CD4-positive, alpha-beta memory T cell (primary cell): ENCODE measurements around the gene HSD17B3. TPM values are rescaled to one million over a fixed set of nuclear protein-coding genes. Genes with fewer than 3 reads are reported as not detected.
A peak's percentile ranks its signal among the peaks of the same experiment; 100 is the strongest.

Experiments used
- CTCF ChIA-PET: fragments of 350-600 bp; sonication (Branson Sonifier 250); formaldehyde crosslinking; loops from one replicate; lab custom pipeline; 2021; ENCODE audit warnings: inconsistent platforms; ENCODE audit not compliant: partially characterized antibody; lab: Charles Lee
- POLR2A ChIA-PET: fragments of 350-600 bp; sonication (Branson Sonifier 250); formaldehyde crosslinking; loops from one replicate; lab custom pipeline; 2021; ENCODE audit not compliant: partially characterized antibody; lab: Charles Lee
- DNase-seq, 5 donors: peaks; one replicate each; pipeline versions ENCODE4 v3.0.0 to v3.0.0-alpha.2; 2020 to 2022; ENCODE audit warnings: mixed read lengths in 1 of 5
- H3K27ac ChIP-seq: one replicate; pipeline ENCODE4 v1.7.0; 2013; ENCODE audit warnings: low read depth, low read length
- H3K27me3 ChIP-seq: 2 replicates; pipeline ENCODE4 v1.7.0; 2013; ENCODE audit warnings: mild to moderate bottlenecking, low read length, moderate library complexity; ENCODE audit not compliant: insufficient read depth
- H3K36me3 ChIP-seq: 2 replicates; pipeline ENCODE4 v1.7.0; 2013; ENCODE audit warnings: mild to moderate bottlenecking, low read length, moderate library complexity; ENCODE audit not compliant: insufficient read depth
- H3K4me1 ChIP-seq: 2 replicates; pipeline ENCODE4 v1.7.0; 2013; ENCODE audit warnings: mild to moderate bottlenecking, low read length, moderate library complexity; ENCODE audit not compliant: insufficient read depth
- H3K4me3 ChIP-seq, 2 donors: one replicate each; pipeline ENCODE4 v1.7.0; 2013; ENCODE audit warnings: low read length in 2 of 2, mild to moderate bottlenecking in 1 of 2
- H3K9me3 ChIP-seq, 2 donors: one replicate each; pipeline ENCODE4 v1.7.0; 2013; ENCODE audit warnings: low read length in 2 of 2, control low read depth in 1 of 2; ENCODE audit not compliant: control insufficient read depth in 1 of 2
- H3K27ac Mint-ChIP-seq, 7 donors: one replicate each; pipeline ENCODE4 v1.8.0; 2020 to 2021; ENCODE audit warnings: mixed read lengths in 7 of 7, mild to moderate bottlenecking in 6 of 7, inconsistent platforms in 3 of 7, moderate library complexity in 3 of 7
- H3K27me3 Mint-ChIP-seq, 2 donors: one replicate each; pipeline ENCODE4 v1.8.0; 2020 to 2021; ENCODE audit warnings: mixed read lengths in 2 of 2
- H3K36me3 Mint-ChIP-seq, 2 donors: one replicate each; pipeline ENCODE4 v1.8.0; 2020 to 2021; ENCODE audit warnings: mixed read lengths in 2 of 2, inconsistent platforms in 1 of 2, mild to moderate bottlenecking in 1 of 2
- H3K4me1 Mint-ChIP-seq, 4 donors: one replicate each; pipeline ENCODE4 v1.8.0; 2020 to 2021; ENCODE audit warnings: mixed read lengths in 4 of 4, mild to moderate bottlenecking in 1 of 4
- H3K4me3 Mint-ChIP-seq, 8 donors: one replicate each; pipeline ENCODE4 v1.8.0; 2020 to 2021; ENCODE audit warnings: mixed read lengths in 8 of 8, mild to moderate bottlenecking in 7 of 8, moderate library complexity in 6 of 8, inconsistent platforms in 3 of 8
- H3K9me3 Mint-ChIP-seq, 8 donors: one replicate each; pipeline ENCODE4 v1.8.0; 2020 to 2021; ENCODE audit warnings: mixed read lengths in 8 of 8, mild to moderate bottlenecking in 5 of 8, inconsistent platforms in 3 of 8, moderate library complexity in 1 of 8
- intact Hi-C: fragments of 100-400 bp; cut with micrococcal nuclease; formaldehyde crosslinking; loops from one replicate; pipeline ENCODE4 v1.15.1; 2023
- polyA plus RNA-seq, 2 donors: library from polyadenylated mRNA; unstranded; fragments of 300-500 nt; fragmentation: Illumina TruSeq; gene quantifications; one replicate each; pipeline ENCODE4 v1.2.3, GENCODE V29; 2021
- total RNA-seq, 2 experiments: library from RNA; stranded (reverse); gene quantifications; one replicate each; pipeline ENCODE4 v1.2.3, GENCODE V29; 2021

The HSD17B3 gene
- total and polyA plus RNA-seq, 4 experiments from 2014 or later: 1.8 to 2.1 TPM; not detected in 2

DNA sequence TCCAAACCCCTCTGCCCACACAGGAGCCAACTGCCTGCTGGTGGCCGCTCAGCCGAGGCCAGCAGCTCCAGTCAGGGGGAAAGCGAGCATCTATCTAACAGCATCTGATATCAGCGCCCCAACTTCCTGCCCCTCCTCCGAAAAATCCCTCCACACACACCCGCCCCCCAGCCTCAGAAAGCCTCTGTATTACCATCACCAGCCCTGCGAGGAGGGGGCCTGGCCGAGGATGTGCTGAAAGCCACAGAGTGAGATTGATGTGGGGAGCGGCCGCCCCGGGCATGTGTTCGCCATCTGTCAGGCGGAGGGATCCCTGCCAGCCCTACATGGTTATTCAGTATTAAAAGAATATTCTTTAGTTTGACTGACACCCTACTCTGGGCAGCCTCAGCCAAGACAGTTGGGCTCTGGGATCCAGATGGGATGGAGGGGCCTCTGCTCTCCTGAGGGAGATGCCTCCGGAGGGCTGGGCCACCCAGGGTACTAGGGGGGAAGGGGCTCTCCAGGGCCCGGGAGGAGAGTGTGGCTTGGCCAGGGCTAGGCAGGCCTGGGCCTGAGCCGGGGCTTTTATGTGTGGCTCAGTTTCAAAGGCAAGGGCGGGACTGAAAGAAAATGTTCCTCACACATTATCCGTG lies 98.0 kb downstream of the HSD17B3 start:
- Histone ChIP-seq H3K27ac (no peak overlapping the region), H3K9me3 (no peaks in the 10 kb centered on the region), H3K36me3 (no peaks in the 10 kb centered on the region), H3K27me3 (no peaks in the 10 kb centered on the region), H3K4me3 (no peak overlapping the region), H3K4me1 (no peaks in the 10 kb centered on the region)
- DNase-seq: peak in 1 of 5 donors; percentile 21
- no peak overlapping the region for H3K4me3 Mint-ChIP-seq
- peaks cover 0 to 2% (median 0%) of the 10 kb centered on the region in 8 donors for H3K9me3 Mint-ChIP-seq
- peaks cover 0 to 3% of the 10 kb centered on the region in 2 donors for H3K27me3 Mint-ChIP-seq
- intact Hi-C loops: no loop called here
- ChIA-PET POLR2A (no interaction called here), CTCF (no interaction called here)
- no peaks in the 10 kb centered on the region for H3K36me3 Mint-ChIP-seq
- H3K27ac Mint-ChIP-seq: no peak overlapping the region
- H3K4me1 Mint-ChIP-seq: peaks cover 4 to 7% (median 5%) of the 10 kb centered on the region in 4 donors

DNA sequence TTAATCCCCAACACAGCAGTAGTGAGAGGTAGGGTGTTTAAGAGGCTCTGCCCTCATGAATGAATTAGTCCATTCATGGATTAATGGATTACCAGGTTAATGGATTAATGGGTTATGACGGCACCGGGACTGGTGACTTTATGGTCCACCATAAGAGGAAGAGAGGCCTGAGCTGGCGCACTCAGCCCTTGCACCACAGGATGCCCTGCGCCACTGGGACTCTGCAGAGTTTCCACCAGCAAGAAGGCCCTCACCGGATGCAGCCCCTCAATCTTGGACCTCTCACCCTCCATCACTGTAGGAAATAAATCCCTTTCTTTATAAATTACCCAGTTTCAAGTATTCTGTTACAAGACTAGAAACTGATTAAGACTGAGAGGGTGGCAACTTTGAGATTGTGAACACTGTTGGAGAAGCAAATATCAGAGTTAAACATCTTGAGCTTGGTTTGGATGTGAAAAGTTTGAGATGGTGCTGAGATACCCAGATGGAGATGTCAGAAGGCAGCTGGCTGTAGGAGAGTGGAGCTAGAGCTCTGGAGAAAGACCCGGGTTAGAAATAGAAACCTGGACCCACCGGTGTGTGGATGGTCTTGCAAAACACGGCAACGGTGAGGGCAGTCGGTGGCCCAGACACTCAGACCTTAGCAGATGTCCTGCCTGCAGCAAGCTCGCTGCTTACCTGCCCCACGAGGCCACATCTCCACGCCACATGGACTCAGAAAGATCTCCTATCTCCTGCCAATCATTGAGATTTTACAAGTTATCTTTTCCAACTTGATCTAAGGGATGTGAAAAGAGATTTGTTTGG lies 98.8 kb downstream of the HSD17B3 start:
- H3K27me3 Mint-ChIP-seq: peaks cover 0 to 3% of the 10 kb centered on the region in 2 donors
- no peak overlapping the region for H3K27ac ChIP-seq
- H3K36me3 ChIP-seq: no peaks in the 10 kb centered on the region
- CTCF ChIA-PET: interaction anchor here (0.6 kb wide), 1 partner anchor 17 kb away, joined by 3 read pairs; no protein-coding TSS in a partner anchor
- H3K4me3 Mint-ChIP-seq: no peak overlapping the region
- H3K4me1 ChIP-seq: no peaks in the 10 kb centered on the region
- H3K9me3 Mint-ChIP-seq: peaks cover 0 to 2% (median 0%) of the 10 kb centered on the region in 8 donors
- intact Hi-C loops: no loop called here
- peaks cover 4 to 7% (median 5%) of the 10 kb centered on the region in 4 donors for H3K4me1 Mint-ChIP-seq
- H3K9me3 ChIP-seq: no peaks in the 10 kb centered on the region
- no peak overlapping the region for H3K27ac Mint-ChIP-seq
- no peaks in the 10 kb centered on the region for H3K27me3 ChIP-seq
- no peak for DNase-seq
- no peak overlapping the region for H3K4me3 ChIP-seq
- H3K36me3 Mint-ChIP-seq: no peaks in the 10 kb centered on the region
- POLR2A ChIA-PET: interaction anchor here (0.6 kb wide), 1 partner anchor 144 kb away, joined by 3 read pairs; no protein-coding TSS in a partner anchor

DNA sequence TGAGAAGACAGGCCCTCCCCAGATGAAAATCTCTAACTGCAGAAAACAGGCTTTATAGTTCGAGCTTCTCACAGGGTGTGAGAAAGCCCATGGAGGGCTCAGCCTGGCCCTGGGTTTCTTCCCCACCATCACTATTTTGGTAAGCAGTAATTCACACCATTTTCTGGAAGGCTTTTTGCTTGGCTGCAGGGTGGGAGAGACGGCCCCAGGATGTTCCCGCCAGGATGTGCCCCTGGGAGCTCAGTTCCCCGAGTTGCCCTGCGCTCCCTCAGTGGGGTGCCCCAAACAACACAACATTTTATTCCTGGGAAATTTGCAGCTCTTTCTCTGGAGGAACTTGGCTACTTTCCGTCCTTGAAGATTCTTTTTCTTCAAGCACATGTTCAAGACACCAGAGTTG lies 100.8 kb downstream of the HSD17B3 start:
- Mint-ChIP-seq H3K4me1 (peaks cover 4 to 7% (median 5%) of the 10 kb centered on the region in 4 donors), H3K27me3 (peaks cover 5 to 8% of the 10 kb centered on the region in 2 donors), H3K4me3 (no peak overlapping the region), H3K36me3 (no peaks in the 10 kb centered on the region), H3K9me3 (peaks cover 0 to 2% (median 0%) of the 10 kb centered on the region in 8 donors), H3K27ac (no peak overlapping the region)
- H3K27ac ChIP-seq: no peak overlapping the region
- no peaks in the 10 kb centered on the region for H3K4me1 ChIP-seq
- no peak overlapping the region for H3K4me3 ChIP-seq
- H3K36me3 ChIP-seq: no peaks in the 10 kb centered on the region
- intact Hi-C loops: no loop called here
- no peaks in the 10 kb centered on the region for H3K9me3 ChIP-seq
- no peak for DNase-seq
- POLR2A ChIA-PET: no interaction called here
- H3K27me3 ChIP-seq: no peaks in the 10 kb centered on the region
- CTCF ChIA-PET: interaction anchor here (2.1 kb wide), 1 partner anchor 17 kb away, joined by 8 read pairs; no protein-coding TSS in a partner anchor

DNA sequence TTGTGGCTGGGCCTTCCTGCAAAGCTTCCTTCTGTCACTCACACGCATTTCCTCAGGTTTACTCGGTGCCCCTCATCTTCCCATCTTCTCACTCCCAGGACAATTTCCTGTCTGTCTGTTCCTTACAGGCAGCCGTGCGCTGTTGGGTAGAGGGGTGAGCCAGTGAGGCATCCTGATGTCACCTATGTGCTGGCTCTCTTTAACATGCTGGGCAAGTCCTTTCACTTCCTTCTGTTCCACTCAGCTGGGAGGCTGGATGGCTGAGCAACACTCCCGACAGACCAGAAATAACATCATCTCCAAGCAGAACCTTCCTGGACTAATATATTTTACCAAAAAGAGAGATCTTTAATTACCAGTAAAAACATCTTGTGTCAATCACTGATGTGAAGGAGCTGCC lies 103.0 kb downstream of the HSD17B3 start:
- ChIA-PET CTCF (interaction anchor here (1.2 to 2.3 kb wide), 3 partner anchors 10 to 18 kb away, joined by 3 to 7 read pairs (median 3); no protein-coding TSS in a partner anchor), POLR2A (no interaction called here)
- intact Hi-C loops: no loop called here
- H3K27me3 ChIP-seq: no peaks in the 10 kb centered on the region
- peaks cover 9 to 14% of the 10 kb centered on the region in 2 donors for H3K27me3 Mint-ChIP-seq
- no peak overlapping the region for H3K27ac ChIP-seq
- no peak for DNase-seq
- H3K4me1 ChIP-seq: no peaks in the 10 kb centered on the region
- no peak overlapping the region for H3K4me3 Mint-ChIP-seq
- H3K36me3 ChIP-seq: no peaks in the 10 kb centered on the region
- H3K36me3 Mint-ChIP-seq: no peaks in the 10 kb centered on the region
- H3K27ac Mint-ChIP-seq: no peak overlapping the region
- H3K9me3 Mint-ChIP-seq: peaks cover 0 to 2% (median 0%) of the 10 kb centered on the region in 8 donors
- H3K4me1 Mint-ChIP-seq: peaks cover 4 to 7% (median 5%) of the 10 kb centered on the region in 4 donors
- H3K4me3 ChIP-seq: no peak overlapping the region
- H3K9me3 ChIP-seq: no peaks in the 10 kb centered on the region

DNA sequence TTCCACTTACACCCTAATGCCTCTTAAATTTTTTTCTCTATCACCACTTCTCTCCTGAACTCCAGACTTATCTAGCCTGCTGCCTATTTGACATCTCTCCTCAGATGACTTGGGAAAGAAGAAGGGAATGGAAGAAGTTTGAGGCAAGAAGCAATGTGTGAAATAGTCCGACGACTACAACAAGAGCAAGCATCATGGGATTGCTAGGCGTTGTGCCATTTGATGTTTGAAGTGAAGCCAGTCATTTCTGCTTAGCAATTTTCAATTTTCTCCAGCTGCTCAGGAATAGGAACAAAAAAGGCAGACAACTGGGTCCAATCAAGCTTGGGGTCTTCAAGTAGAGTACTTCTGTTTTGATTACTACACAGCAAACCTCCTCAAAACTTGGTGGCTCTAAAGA lies 106.4 kb downstream of the HSD17B3 start:
- ChIA-PET POLR2A (no interaction called here), CTCF (no interaction called here)
- no peak overlapping the region for H3K27ac Mint-ChIP-seq
- no peak overlapping the region for H3K4me3 Mint-ChIP-seq
- peaks cover 3 to 9% (median 7%) of the 10 kb centered on the region in 8 donors for H3K9me3 Mint-ChIP-seq
- intact Hi-C loops: no loop called here
- Histone ChIP-seq H3K27ac (no peak overlapping the region), H3K4me1 (no peaks in the 10 kb centered on the region), H3K4me3 (no peak overlapping the region), H3K36me3 (no peaks in the 10 kb centered on the region), H3K27me3 (no peaks in the 10 kb centered on the region), H3K9me3 (no peaks in the 10 kb centered on the region)
- H3K36me3 Mint-ChIP-seq: peaks cover 2 to 4% of the 10 kb centered on the region in 2 donors
- no peak for DNase-seq
- H3K4me1 Mint-ChIP-seq: no peaks in the 10 kb centered on the region
- peaks cover 8 to 24% of the 10 kb centered on the region in 2 donors for H3K27me3 Mint-ChIP-seq

DNA sequence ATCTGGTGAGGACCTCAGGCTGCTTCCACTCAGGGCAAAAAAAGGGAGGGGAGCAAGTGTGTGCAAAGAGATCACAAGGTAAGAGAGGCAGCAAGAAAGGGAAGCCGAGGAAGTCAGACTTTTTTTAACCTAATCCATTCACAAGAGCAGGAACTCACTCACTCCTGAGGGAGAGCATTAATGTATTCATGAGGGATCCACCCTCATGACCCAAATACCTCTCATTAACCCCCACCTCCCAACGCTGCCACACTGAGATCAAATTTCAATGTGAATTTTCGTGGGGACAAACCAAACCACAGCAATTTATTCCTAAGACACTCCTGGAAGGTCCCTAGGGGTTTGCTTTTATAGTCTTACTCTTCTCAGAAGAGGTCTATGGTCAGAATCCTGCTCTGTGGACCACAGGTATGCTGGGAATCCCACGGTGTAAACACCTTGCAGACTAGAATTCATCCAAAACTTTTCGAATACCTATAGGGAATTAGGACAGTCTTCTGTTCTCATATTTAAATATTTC lies 108.7 kb downstream of the HSD17B3 start:
- no peak overlapping the region for H3K4me3 ChIP-seq
- no peaks in the 10 kb centered on the region for H3K4me1 Mint-ChIP-seq
- H3K4me3 Mint-ChIP-seq: no peak overlapping the region
- H3K4me1 ChIP-seq: no peaks in the 10 kb centered on the region
- intact Hi-C loops: no loop called here
- H3K27me3 Mint-ChIP-seq: peaks cover 8 to 24% of the 10 kb centered on the region in 2 donors
- H3K9me3 Mint-ChIP-seq: peaks cover 3 to 16% (median 10%) of the 10 kb centered on the region in 8 donors
- no peak overlapping the region for H3K27ac ChIP-seq
- no peak for DNase-seq
- no peak overlapping the region for H3K27ac Mint-ChIP-seq
- H3K36me3 ChIP-seq: no peaks in the 10 kb centered on the region
- H3K9me3 ChIP-seq: no peaks in the 10 kb centered on the region
- POLR2A ChIA-PET: no interaction called here
- peaks cover 2 to 4% of the 10 kb centered on the region in 2 donors for H3K36me3 Mint-ChIP-seq
- CTCF ChIA-PET: no interaction called here
- no peaks in the 10 kb centered on the region for H3K27me3 ChIP-seq

DNA sequence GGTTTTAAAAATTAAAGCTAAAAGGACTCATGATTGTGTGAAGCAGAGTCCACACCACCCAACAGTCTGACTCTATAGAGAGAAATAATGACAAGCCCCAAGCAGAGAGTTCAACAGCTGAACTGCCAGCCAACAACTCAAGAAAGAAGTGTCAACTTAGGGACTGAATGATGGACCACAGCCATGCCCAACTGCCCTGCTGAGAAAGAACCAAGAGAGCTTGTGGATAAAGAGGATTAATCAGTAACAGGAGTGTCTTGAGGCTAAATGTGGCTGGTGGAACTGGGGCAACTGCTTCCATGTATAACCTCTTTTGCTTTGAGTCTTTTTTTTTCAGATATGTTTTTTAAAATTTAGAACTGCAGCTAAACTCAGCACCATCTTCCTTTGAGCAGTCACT lies 109.3 kb downstream of the HSD17B3 start:
- no peak overlapping the region for H3K4me3 Mint-ChIP-seq
- H3K27me3 ChIP-seq: no peaks in the 10 kb centered on the region
- no peaks in the 10 kb centered on the region for H3K4me1 ChIP-seq
- H3K36me3 Mint-ChIP-seq: peaks cover 2 to 4% of the 10 kb centered on the region in 2 donors
- ChIA-PET CTCF (no interaction called here), POLR2A (no interaction called here)
- no peak overlapping the region for H3K4me3 ChIP-seq
- no peaks in the 10 kb centered on the region for H3K4me1 Mint-ChIP-seq
- no peak overlapping the region for H3K27ac Mint-ChIP-seq
- H3K36me3 ChIP-seq: no peaks in the 10 kb centered on the region
- H3K9me3 ChIP-seq: no peaks in the 10 kb centered on the region
- no peak overlapping the region for H3K27ac ChIP-seq
- H3K27me3 Mint-ChIP-seq: peaks cover 8 to 24% of the 10 kb centered on the region in 2 donors
- intact Hi-C loops: no loop called here
- no peak for DNase-seq
- peaks cover 3 to 16% (median 10%) of the 10 kb centered on the region in 8 donors for H3K9me3 Mint-ChIP-seq
